ENCODE data around the gene GSG1L.

Gene GSG1L

GRCh38 chr16:27923751-27924150 is 139.8 kb downstream of the GSG1L start:
- H3K4me3 ChIP-seq (ENCODE audit: low read depth, low read length) = no peak overlapping the region
- no peak for TF ChIP-seq CTCF (IDR thresholded peaks at IDR 0.05; ENCODE audit: borderline replicate concordance, insufficient read depth, low read depth, low read length)

- no peak overlapping the region for H3K4me3 ChIP-seq (ENCODE audit: low read depth, low read length)
- TF ChIP-seq CTCF (IDR thresholded peaks at IDR 0.05; ENCODE audit: borderline replicate concordance, insufficient read depth, low read depth, low read length) = no peak
Measured at GRCh38 chr16:27922433-27922832, 141.1 kb downstream of the GSG1L start.

- H3K4me3 ChIP-seq (ENCODE audit: low read depth, low read length) = no peak overlapping the region
- no peak for TF ChIP-seq CTCF (IDR thresholded peaks at IDR 0.05; ENCODE audit: borderline replicate concordance, insufficient read depth, low read depth, low read length)
Measured at GRCh38 chr16:27921134-27921533, 142.4 kb downstream of the GSG1L start.

- TF ChIP-seq CTCF (IDR thresholded peaks at IDR 0.05; ENCODE audit: borderline replicate concordance, insufficient read depth, low read depth, low read length) = no peak; the same call in 1 of the 2 replicates
- no peak overlapping the region for H3K4me3 ChIP-seq (ENCODE audit: low read depth, low read length)
Measured at GRCh38 chr16:27920391-27920891, 143.1 kb downstream of the GSG1L start.

- H3K4me3 ChIP-seq (ENCODE audit: low read depth, low read length) = no peak overlapping the region
- TF ChIP-seq CTCF (IDR thresholded peaks at IDR 0.05; ENCODE audit: borderline replicate concordance, insufficient read depth, low read depth, low read length) = no peak
Measured at GRCh38 chr16:27918755-27919154, 144.8 kb downstream of the GSG1L start.

- no peak overlapping the region for H3K4me3 ChIP-seq (ENCODE audit: low read depth, low read length)
- no peak for TF ChIP-seq CTCF (IDR thresholded peaks at IDR 0.05; ENCODE audit: borderline replicate concordance, insufficient read depth, low read depth, low read length)
Measured at GRCh38 chr16:27917949-27918348, 145.6 kb downstream of the GSG1L start.

GRCh38 chr16:27911486-27911885 is 152.0 kb downstream of the GSG1L start:
- TF ChIP-seq CTCF (IDR thresholded peaks at IDR 0.05; ENCODE audit: borderline replicate concordance, insufficient read depth, low read depth, low read length) = no peak
- H3K4me3 ChIP-seq (ENCODE audit: low read depth, low read length) = no peak overlapping the region
